GM21526 (cell line): ENCODE measurements around the gene RPUSD2.
"Not testable (repeated sequence)": the region's sequence is repeated elsewhere in the genome, so short reads cannot be mapped to it uniquely, and the experiment has no call there.

Source experiments
- ATAC-seq: cut with Tn5 transposase; IDR thresholded peaks from one replicate; pipeline ENCODE4 v1.9.1; 2021; ENCODE audit warnings: moderate library complexity; ENCODE audit not compliant: unreplicated experiment, low FRiP score

RPUSD2 gene

GRCh38 chr15:40564591-40565332 lies 4.3 kb upstream of the RPUSD2 start, which contains the start of gene CCDC32:
Gene CCDC32, minus strand, starts transcription at chr15:40565042. Its CDS starts 2,027 bp downstream, at chr15:40563015.
- peak; percentile 86 for ATAC-seq

- no peak for ATAC-seq
Observed at GRCh38 chr15:40565333-40566238, 3.5 kb upstream of the RPUSD2 start.

- ATAC-seq, result no peak
Observed at GRCh38 chr15:40567111-40567510, 2.0 kb upstream of the RPUSD2 start.

GRCh38 chr15:40575113-40575512 lies 6.0 kb downstream of the RPUSD2 start:
- ATAC-seq, result no peak

- not testable (repeated sequence) for ATAC-seq
Observed at GRCh38 chr15:40576914-40577313, 7.8 kb downstream of the RPUSD2 start.

GRCh38 chr15:40578892-40579291 lies 9.8 kb downstream of the RPUSD2 start:
- ATAC-seq, result no peak

- not testable (repeated sequence) for ATAC-seq
Observed at GRCh38 chr15:40581796-40582195, 12.7 kb downstream of the RPUSD2 start.

- ATAC-seq, result no peak
Observed at GRCh38 chr15:40582726-40583246, 13.7 kb downstream of the RPUSD2 start.

GRCh38 chr15:40584191-40584590 lies 15.1 kb downstream of the RPUSD2 start:
- ATAC-seq, result no peak

GRCh38 chr15:40590667-40591050 lies 21.6 kb downstream of the RPUSD2 start:
- no peak for ATAC-seq

GRCh38 chr15:40591389-40591788 lies 22.3 kb downstream of the RPUSD2 start:
- no peak for ATAC-seq

GRCh38 chr15:40593165-40593564 lies 24.1 kb downstream of the RPUSD2 start:
- ATAC-seq, result no peak

GRCh38 chr15:40593588-40594428 lies 24.7 kb downstream of the RPUSD2 start, which contains the start of gene KNL1:
Gene KNL1, plus strand, starts transcription at chr15:40594249. Its CDS starts 8,683 bp downstream, at chr15:40602932.
- peak; percentile 59 for ATAC-seq

- peak; percentile 36 for ATAC-seq
Observed at GRCh38 chr15:40594429-40594836, 25.3 kb downstream of the RPUSD2 start.

GRCh38 chr15:40595219-40595618 lies 26.1 kb downstream of the RPUSD2 start:
- no peak for ATAC-seq

- ATAC-seq, result no peak
Observed at GRCh38 chr15:40595773-40596172, 26.7 kb downstream of the RPUSD2 start.

GRCh38 chr15:40597024-40597423 lies 27.9 kb downstream of the RPUSD2 start:
- ATAC-seq, result no peak

- ATAC-seq, result no peak
Observed at GRCh38 chr15:40598126-40598525, 29.0 kb downstream of the RPUSD2 start.

- no peak for ATAC-seq
Observed at GRCh38 chr15:40598672-40599071, 29.6 kb downstream of the RPUSD2 start.

GRCh38 chr15:40600956-40601355 lies 31.9 kb downstream of the RPUSD2 start:
- no peak for ATAC-seq
